C4-2B (cell line): ENCODE results near the gene ARPIN.

Experiments used
- ZFX ChIP-seq: fragments of 450-650 bp; IDR thresholded peaks from 2 replicates; pipeline ENCODE4 v1.6.1; 2017
- TF ChIP-seq, protein P1 (sequence below): fragments of 450-650 bp; conservative IDR thresholded peaks from 2 replicates; pipeline ENCODE4 v1.5.1; 2017; ENCODE audit warnings: mild to moderate bottlenecking

DNA sequence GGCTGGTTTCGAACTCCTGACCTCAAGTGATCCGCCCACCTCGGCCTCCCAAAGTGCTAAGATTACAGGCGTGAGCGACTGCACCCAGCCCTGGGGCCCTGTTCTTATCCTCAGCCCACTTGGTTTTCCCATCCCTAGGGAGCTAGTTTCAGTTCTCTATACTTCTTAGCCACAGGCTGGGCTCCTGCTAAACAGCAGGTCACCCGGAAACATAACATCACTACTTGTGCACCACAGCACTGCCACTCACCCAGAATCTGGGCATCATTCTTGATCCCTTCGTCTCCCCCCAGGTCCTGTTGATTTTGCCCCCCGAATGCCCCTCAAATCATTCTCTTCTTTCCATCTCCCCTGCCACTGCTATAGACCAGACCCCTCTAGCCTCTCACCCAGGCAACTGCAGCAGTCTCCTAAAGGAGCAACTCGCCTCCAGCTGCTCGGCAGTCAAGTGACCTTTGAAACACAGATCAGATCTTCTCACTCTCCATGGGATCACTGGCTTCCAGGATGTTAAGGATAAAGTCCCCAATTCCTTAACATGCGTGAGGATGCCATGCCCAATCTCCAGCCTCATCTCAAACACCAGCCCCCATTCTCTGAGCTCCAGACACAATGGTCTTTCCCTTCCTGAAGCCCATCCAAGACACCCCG is 13.3 kb downstream of the ARPIN start:
- TF ChIP-seq, protein P1, sequence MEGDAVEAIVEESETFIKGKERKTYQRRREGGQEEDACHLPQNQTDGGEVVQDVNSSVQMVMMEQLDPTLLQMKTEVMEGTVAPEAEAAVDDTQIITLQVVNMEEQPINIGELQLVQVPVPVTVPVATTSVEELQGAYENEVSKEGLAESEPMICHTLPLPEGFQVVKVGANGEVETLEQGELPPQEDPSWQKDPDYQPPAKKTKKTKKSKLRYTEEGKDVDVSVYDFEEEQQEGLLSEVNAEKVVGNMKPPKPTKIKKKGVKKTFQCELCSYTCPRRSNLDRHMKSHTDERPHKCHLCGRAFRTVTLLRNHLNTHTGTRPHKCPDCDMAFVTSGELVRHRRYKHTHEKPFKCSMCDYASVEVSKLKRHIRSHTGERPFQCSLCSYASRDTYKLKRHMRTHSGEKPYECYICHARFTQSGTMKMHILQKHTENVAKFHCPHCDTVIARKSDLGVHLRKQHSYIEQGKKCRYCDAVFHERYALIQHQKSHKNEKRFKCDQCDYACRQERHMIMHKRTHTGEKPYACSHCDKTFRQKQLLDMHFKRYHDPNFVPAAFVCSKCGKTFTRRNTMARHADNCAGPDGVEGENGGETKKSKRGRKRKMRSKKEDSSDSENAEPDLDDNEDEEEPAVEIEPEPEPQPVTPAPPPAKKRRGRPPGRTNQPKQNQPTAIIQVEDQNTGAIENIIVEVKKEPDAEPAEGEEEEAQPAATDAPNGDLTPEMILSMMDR, result no peak
- no peak for TF ChIP-seq ZFX
